Progenitor cell of endocrine pancreas (in vitro differentiated cells): ENCODE results near the gene HCN4. TPM values are rescaled to one million over a fixed set of nuclear protein-coding genes. Genes with fewer than 3 reads are reported as not detected.

ENCODE experiments used
- DNase-seq: peaks from one replicate; pipeline ENCODE4 v3.0.0; 2021; ENCODE audit warnings: low spot score; ENCODE audit not compliant: unreplicated experiment
- H3K27ac Mint-ChIP-seq: 2 replicates; pipeline ENCODE4 v1.8.0; 2021; ENCODE audit warnings: mild to moderate bottlenecking, moderate library complexity, mixed read lengths
- H3K27me3 Mint-ChIP-seq: 2 replicates; pipeline ENCODE4 v1.8.0; 2021; ENCODE audit warnings: mixed read lengths
- H3K36me3 Mint-ChIP-seq: 2 replicates; pipeline ENCODE4 v1.8.0; 2022; ENCODE audit warnings: mixed read lengths; ENCODE audit not compliant: insufficient read depth
- H3K4me1 Mint-ChIP-seq: 2 replicates; pipeline ENCODE4 v1.8.0; 2021; ENCODE audit warnings: low read depth, mixed read lengths
- H3K4me3 Mint-ChIP-seq: 2 replicates; pipeline ENCODE4 v1.8.0; 2021; ENCODE audit warnings: low read depth, mild to moderate bottlenecking, moderate library complexity, mixed read lengths
- H3K9me3 Mint-ChIP-seq: 2 replicates; pipeline ENCODE4 v1.8.0; 2021; ENCODE audit warnings: low read depth, mixed read lengths
- total RNA-seq: library from RNA; stranded (reverse); gene quantifications from 2 replicates; pipeline ENCODE4 v1.2.1, GENCODE V29; 2021
- TF ChIP-seq, protein P1 (sequence below): fragments of 200-600 bp; sonication (generic); IDR thresholded peaks from one replicate; pipeline ENCODE4 v1.5.0; 2021; ENCODE audit warnings: antibody characterized with exemption, mild to moderate bottlenecking; ENCODE audit not compliant: unreplicated experiment

Gene HCN4
- total RNA-seq, 1 donor from 2014 or later = 4.9 TPM

DNA sequence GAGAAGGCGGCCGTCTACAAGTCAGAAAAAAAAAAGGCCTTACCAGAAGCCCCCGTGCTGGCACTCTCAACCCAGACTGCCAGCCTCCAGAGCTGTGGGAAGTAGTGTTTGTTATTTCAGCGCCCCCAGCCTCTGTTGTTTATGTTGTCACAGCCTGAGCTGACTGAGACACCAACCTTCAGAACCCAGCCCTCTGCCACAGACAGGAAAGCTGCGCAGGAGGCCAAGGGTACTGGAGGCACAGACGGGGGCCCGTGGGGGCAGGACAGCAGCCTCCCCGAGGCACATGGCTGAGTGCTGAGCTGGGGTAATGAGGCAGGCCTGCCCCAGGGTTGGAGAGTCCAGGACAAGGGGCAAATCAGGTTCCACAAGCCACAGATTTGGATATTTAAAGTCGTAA lies 33.7 kb downstream of the HCN4 start:
- DNase-seq = no peak
- no peaks in the 10 kb centered on the region for H3K36me3 Mint-ChIP-seq
- H3K9me3 Mint-ChIP-seq = no peaks in the 10 kb centered on the region
- TF ChIP-seq, protein P1, sequence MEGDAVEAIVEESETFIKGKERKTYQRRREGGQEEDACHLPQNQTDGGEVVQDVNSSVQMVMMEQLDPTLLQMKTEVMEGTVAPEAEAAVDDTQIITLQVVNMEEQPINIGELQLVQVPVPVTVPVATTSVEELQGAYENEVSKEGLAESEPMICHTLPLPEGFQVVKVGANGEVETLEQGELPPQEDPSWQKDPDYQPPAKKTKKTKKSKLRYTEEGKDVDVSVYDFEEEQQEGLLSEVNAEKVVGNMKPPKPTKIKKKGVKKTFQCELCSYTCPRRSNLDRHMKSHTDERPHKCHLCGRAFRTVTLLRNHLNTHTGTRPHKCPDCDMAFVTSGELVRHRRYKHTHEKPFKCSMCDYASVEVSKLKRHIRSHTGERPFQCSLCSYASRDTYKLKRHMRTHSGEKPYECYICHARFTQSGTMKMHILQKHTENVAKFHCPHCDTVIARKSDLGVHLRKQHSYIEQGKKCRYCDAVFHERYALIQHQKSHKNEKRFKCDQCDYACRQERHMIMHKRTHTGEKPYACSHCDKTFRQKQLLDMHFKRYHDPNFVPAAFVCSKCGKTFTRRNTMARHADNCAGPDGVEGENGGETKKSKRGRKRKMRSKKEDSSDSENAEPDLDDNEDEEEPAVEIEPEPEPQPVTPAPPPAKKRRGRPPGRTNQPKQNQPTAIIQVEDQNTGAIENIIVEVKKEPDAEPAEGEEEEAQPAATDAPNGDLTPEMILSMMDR = no peak
- H3K4me3 Mint-ChIP-seq = no peak overlapping the region
- H3K27ac Mint-ChIP-seq = no peak overlapping the region
- H3K4me1 Mint-ChIP-seq = no peaks in the 10 kb centered on the region
- no peaks in the 10 kb centered on the region for H3K27me3 Mint-ChIP-seq

DNA sequence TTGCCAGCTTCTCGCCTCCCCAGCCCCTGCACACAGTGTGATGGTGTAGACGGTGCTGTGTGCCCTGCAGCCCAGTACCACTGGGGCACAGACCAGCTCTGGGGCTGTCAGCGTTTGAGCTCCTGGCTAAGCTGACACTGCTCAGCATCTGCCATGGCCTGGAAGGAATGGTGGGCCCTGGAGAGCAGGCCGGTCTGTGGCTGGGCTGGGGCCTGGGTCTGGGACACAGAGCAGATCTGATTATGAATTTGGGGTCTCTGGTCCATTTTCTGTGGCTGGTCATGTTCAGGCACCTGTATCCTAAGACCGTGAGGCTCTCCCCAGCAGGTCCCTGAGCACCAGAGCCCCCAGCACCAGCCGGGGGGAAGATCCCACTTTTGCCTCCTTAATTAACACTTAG lies 34.7 kb downstream of the HCN4 start:
- H3K27ac Mint-ChIP-seq = no peak overlapping the region
- no peaks in the 10 kb centered on the region for H3K36me3 Mint-ChIP-seq
- H3K27me3 Mint-ChIP-seq = no peaks in the 10 kb centered on the region
- DNase-seq = no peak
- no peak overlapping the region for H3K4me3 Mint-ChIP-seq
- TF ChIP-seq, protein P1 = no peak
- no peaks in the 10 kb centered on the region for H3K9me3 Mint-ChIP-seq
- H3K4me1 Mint-ChIP-seq = no peaks in the 10 kb centered on the region

DNA sequence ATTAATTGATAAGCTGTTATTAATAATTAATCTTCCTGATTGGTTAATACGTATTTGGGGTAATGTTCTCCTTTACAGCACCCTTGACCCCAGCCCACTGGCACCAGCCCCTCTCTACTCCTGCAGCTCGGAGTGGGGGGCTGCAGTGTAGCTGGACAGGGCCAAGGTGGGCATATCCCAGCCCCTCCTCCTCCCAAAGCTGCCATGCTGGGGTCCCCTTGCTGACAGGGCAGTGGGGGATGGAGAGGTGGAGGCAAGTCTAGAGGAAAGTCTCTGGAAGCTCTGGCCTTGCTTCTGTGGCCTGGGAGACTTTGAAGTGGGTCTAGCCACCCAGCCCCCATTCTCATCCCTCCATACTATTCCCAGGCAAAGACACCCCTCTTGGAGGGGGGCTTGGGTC lies 35.8 kb downstream of the HCN4 start:
- no peak overlapping the region for H3K4me3 Mint-ChIP-seq
- no peak for DNase-seq
- TF ChIP-seq, protein P1 = no peak
- H3K36me3 Mint-ChIP-seq = no peaks in the 10 kb centered on the region
- H3K27ac Mint-ChIP-seq = no peak overlapping the region
- H3K4me1 Mint-ChIP-seq = no peaks in the 10 kb centered on the region
- no peaks in the 10 kb centered on the region for H3K27me3 Mint-ChIP-seq
- no peaks in the 10 kb centered on the region for H3K9me3 Mint-ChIP-seq

DNA sequence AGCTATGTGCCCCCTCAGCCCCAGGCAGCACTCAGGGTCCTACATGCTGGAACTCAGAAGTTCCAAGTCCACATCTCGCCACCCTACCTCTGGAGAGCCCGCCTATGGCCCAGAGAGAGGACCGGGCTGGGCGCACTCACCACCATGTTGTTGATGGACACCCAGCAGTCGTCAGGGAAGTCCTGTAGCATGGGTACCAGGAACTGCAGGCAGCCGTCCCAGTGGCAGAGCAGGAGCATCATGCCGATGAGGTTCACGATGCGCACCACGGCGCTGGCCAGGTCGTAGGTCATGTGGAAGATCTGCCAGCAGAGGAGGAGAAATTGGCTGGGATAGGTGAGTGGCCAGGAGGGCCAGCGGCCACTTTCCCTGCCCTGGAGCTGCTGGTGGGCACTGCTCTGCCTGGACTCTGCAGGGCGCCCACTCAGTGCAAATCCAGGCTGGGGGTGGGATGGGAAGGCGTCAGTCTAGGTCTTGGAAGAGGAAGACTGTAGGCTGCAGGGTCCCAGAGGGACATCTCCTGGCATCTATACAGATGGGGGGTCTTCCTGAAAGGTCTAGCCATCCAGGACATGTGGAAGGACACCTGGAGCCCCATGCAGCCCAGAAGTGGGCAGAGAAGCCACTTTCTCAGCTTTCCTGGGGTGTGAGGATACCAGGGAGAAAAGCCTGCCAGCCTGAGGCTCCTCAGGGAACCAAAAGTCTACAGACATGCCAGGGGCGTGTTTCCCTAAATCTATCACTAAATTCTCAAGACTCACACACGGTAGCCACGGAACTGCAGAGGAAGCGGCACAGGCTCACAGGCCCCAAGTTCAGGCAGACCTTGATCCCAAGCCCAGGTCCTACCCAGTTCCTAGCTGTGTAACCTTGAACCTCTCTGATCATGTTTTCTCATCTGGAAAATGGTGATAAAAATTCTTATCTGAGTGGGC lies 36.5 kb downstream of the HCN4 start:
- no peak overlapping the region for H3K27ac Mint-ChIP-seq
- no peaks in the 10 kb centered on the region for H3K4me1 Mint-ChIP-seq
- H3K27me3 Mint-ChIP-seq = no peaks in the 10 kb centered on the region
- DNase-seq = no peak
- no peaks in the 10 kb centered on the region for H3K36me3 Mint-ChIP-seq
- H3K4me3 Mint-ChIP-seq = no peak overlapping the region
- no peaks in the 10 kb centered on the region for H3K9me3 Mint-ChIP-seq
- TF ChIP-seq, protein P1 = no peak

DNA sequence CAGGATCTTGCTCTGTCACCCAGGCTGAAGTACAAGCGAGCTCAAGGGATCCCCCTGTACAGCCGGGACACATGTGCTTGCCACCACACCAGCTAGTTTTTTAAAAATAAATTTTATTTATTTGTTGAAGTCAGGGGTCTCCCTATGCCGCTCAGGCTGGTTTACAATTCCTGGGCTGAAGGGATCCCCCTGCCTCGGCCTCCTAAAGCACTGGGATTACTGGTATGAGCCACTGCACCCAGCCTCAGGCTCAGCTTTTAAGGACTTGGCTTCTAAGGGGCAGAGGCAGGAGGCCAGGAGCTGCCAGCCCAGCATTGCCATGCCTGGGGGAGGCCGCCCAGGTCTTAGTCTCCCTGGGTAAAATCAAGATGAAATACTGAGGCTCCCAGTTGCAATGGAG lies 37.3 kb downstream of the HCN4 start:
- H3K27me3 Mint-ChIP-seq = no peaks in the 10 kb centered on the region
- no peak for DNase-seq
- TF ChIP-seq, protein P1 = no peak
- no peak overlapping the region for H3K27ac Mint-ChIP-seq
- no peaks in the 10 kb centered on the region for H3K36me3 Mint-ChIP-seq
- no peak overlapping the region for H3K4me3 Mint-ChIP-seq
- no peaks in the 10 kb centered on the region for H3K9me3 Mint-ChIP-seq
- no peaks in the 10 kb centered on the region for H3K4me1 Mint-ChIP-seq
